Activated B cell treated with CpG ODN at 0.5 μM for 24 hours (primary cell): ENCODE measurements around the gene ZMYND8. TPM values are rescaled to one million over a fixed set of nuclear protein-coding genes. Genes with fewer than 3 reads are reported as not detected.

Source experiments
- ATAC-seq: fragments of 200-7000 bp; cut with Tn5 transposase; one replicate; pipeline ENCODE4 v1.10.0; 2021; ENCODE audit warnings: low read depth, mild to moderate bottlenecking, moderate library complexity
- CTCF ChIA-PET: fragments of 350-600 bp; sonication (Branson Sonifier 250); formaldehyde crosslinking; loops from one replicate; lab custom pipeline; 2021; ENCODE audit warnings: antibody characterized with exemption; lab: Charles Lee
- POLR2A ChIA-PET: fragments of 350-600 bp; sonication (Branson Sonifier 250); formaldehyde crosslinking; loops from one replicate; lab custom pipeline; 2021; ENCODE audit warnings: antibody characterized with exemption; lab: Charles Lee
- DNase-seq: peaks from one replicate; pipeline ENCODE4 v3.0.0; 2022
- H3K27ac Mint-ChIP-seq: one replicate; pipeline ENCODE4 v1.8.0; 2020; ENCODE audit warnings: mixed read lengths
- H3K27me3 Mint-ChIP-seq: one replicate; pipeline ENCODE4 v1.8.0; 2021; ENCODE audit warnings: mixed read lengths
- H3K36me3 Mint-ChIP-seq: one replicate; pipeline ENCODE4 v1.8.0; 2021; ENCODE audit warnings: low read depth, mixed read lengths
- H3K4me1 Mint-ChIP-seq: one replicate; pipeline ENCODE4 v1.8.0; 2021; ENCODE audit warnings: mixed read lengths
- H3K4me3 Mint-ChIP-seq: one replicate; pipeline ENCODE4 v1.8.0; 2020; ENCODE audit warnings: mild to moderate bottlenecking, mixed read lengths
- H3K9me3 Mint-ChIP-seq: one replicate; pipeline ENCODE4 v1.8.0; 2020; ENCODE audit warnings: mixed read lengths
- intact Hi-C: fragments of 100-400 bp; cut with micrococcal nuclease; formaldehyde crosslinking; loops from one replicate; pipeline ENCODE4 v1.15.1; 2024
- total RNA-seq: library from RNA; stranded (reverse); gene quantifications from 2 replicates; pipeline ENCODE4 v1.2.3, GENCODE V29; 2022
- TF ChIP-seq, protein P1 (sequence below): fragments of 200-600 bp; IDR thresholded peaks from one replicate; pipeline ENCODE4 v1.8.0; 2022; ENCODE audit warnings: antibody characterized with exemption, mild to moderate bottlenecking

The ZMYND8 gene
- total RNA-seq, 1 donor from 2014 or later: 42.6 TPM

- ChIA-PET POLR2A (interaction anchor here (1.0 to 1.5 kb wide), 3 partner anchors 9 to 14 kb away, joined by 4 to 11 read pairs (median 4); partner anchors contain the start of gene ZMYND8), CTCF (interaction anchor here (3.4 to 5.8 kb wide), 2 partner anchors 38 to 72 kb away, joined by 10 to 40 read pairs; no protein-coding TSS in a partner anchor)
- H3K4me3 Mint-ChIP-seq: peak overlapping the region; percentile 59
- H3K36me3 Mint-ChIP-seq: peaks cover 39% of the 10 kb centered on the region
- H3K9me3 Mint-ChIP-seq: no peaks in the 10 kb centered on the region
- ATAC-seq (peak; percentile 53), DNase-seq (no peak)
- peaks cover 10% of the 10 kb centered on the region for H3K4me1 Mint-ChIP-seq
- intact Hi-C loops: no loop called here
- H3K27me3 Mint-ChIP-seq: no peaks in the 10 kb centered on the region
- TF ChIP-seq, protein P1, sequence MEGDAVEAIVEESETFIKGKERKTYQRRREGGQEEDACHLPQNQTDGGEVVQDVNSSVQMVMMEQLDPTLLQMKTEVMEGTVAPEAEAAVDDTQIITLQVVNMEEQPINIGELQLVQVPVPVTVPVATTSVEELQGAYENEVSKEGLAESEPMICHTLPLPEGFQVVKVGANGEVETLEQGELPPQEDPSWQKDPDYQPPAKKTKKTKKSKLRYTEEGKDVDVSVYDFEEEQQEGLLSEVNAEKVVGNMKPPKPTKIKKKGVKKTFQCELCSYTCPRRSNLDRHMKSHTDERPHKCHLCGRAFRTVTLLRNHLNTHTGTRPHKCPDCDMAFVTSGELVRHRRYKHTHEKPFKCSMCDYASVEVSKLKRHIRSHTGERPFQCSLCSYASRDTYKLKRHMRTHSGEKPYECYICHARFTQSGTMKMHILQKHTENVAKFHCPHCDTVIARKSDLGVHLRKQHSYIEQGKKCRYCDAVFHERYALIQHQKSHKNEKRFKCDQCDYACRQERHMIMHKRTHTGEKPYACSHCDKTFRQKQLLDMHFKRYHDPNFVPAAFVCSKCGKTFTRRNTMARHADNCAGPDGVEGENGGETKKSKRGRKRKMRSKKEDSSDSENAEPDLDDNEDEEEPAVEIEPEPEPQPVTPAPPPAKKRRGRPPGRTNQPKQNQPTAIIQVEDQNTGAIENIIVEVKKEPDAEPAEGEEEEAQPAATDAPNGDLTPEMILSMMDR: no peak
- H3K27ac Mint-ChIP-seq: no peak overlapping the region
Observed at GRCh38 chr20:47346172-47346571, 10.3 kb downstream of the ZMYND8 start.

DNA sequence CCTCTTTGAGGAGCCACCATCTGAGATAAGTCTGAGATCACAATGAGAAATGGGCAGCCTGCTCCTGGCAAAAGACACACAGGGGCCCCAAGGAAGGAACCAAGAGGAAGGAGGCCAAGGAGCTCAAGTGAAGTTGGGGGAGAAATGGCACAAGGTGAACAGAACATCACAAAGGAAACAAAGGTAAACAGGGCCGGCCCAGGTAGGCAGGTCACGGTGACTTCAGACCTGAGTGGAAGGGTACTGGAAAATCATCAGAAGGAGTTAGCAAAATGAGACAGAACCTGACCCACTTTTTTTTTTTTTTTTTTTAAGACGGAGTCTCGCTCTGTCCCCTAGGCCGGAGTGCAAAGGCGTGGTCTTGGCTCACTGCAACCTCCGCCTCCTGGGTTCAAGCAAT lies 11.3 kb downstream of the ZMYND8 start:
- H3K27me3 Mint-ChIP-seq: no peaks in the 10 kb centered on the region
- TF ChIP-seq, protein P1: no peak
- CTCF ChIA-PET: interaction anchor here (5.8 kb wide), 1 partner anchor 39 kb away, joined by 40 read pairs; no protein-coding TSS in a partner anchor
- H3K36me3 Mint-ChIP-seq: peaks cover 42% of the 10 kb centered on the region
- no peak for DNase-seq
- peak overlapping the region; percentile 50 for H3K27ac Mint-ChIP-seq
- peaks cover 10% of the 10 kb centered on the region for H3K4me1 Mint-ChIP-seq
- ATAC-seq: no peak
- intact Hi-C loops: no loop called here
- H3K4me3 Mint-ChIP-seq: no peak overlapping the region
- POLR2A ChIA-PET: interaction anchor here (0.7 kb wide), 1 partner anchor 9 kb away, joined by 5 read pairs; no protein-coding TSS in a partner anchor
- H3K9me3 Mint-ChIP-seq: no peaks in the 10 kb centered on the region

GRCh38 chr20:47343007-47343472 lies 13.5 kb downstream of the ZMYND8 start:
- H3K4me3 Mint-ChIP-seq: no peak overlapping the region
- H3K9me3 Mint-ChIP-seq: no peaks in the 10 kb centered on the region
- H3K27ac Mint-ChIP-seq: no peak overlapping the region
- H3K27me3 Mint-ChIP-seq: no peaks in the 10 kb centered on the region
- intact Hi-C loops: no loop called here
- H3K4me1 Mint-ChIP-seq: peaks cover 12% of the 10 kb centered on the region
- DNase-seq (no peak), ATAC-seq (no peak)
- ChIA-PET POLR2A (interaction anchor here (1.5 kb wide), 1 partner anchor 19 kb away, joined by 6 read pairs; no protein-coding TSS in a partner anchor), CTCF (interaction anchor here (1.2 to 1.8 kb wide), 2 partner anchors 18 to 41 kb away, joined by 3 to 5 read pairs; no protein-coding TSS in a partner anchor)
- peaks cover 57% of the 10 kb centered on the region for H3K36me3 Mint-ChIP-seq
- TF ChIP-seq, protein P1: no peak

- ChIA-PET CTCF (interaction anchor here (1.0 kb wide), 1 partner anchor 12 kb away, joined by 3 read pairs; no protein-coding TSS in a partner anchor), POLR2A (interaction anchor here (1.0 to 1.2 kb wide), 3 partner anchors 12 to 22 kb away, joined by 3 to 4 read pairs (median 4); partner anchors contain the start of gene ZMYND8)
- ATAC-seq: no peak
- Mint-ChIP-seq H3K27ac (no peak overlapping the region), H3K27me3 (no peaks in the 10 kb centered on the region), H3K36me3 (peaks cover 55% of the 10 kb centered on the region), H3K9me3 (no peaks in the 10 kb centered on the region), H3K4me1 (peaks cover 34% of the 10 kb centered on the region), H3K4me3 (no peak overlapping the region)
- TF ChIP-seq, protein P1: no peak
- DNase-seq: no peak
- intact Hi-C loops: loop anchor here (5.0 kb wide), 1 partner anchor 34 kb away; no protein-coding TSS in a partner anchor
Observed at GRCh38 chr20:47338131-47338628, 18.3 kb downstream of the ZMYND8 start.

- Mint-ChIP-seq H3K9me3 (no peaks in the 10 kb centered on the region), H3K36me3 (peaks cover 57% of the 10 kb centered on the region), H3K4me1 (peaks cover 37% of the 10 kb centered on the region), H3K4me3 (no peak overlapping the region), H3K27ac (no peak overlapping the region), H3K27me3 (no peaks in the 10 kb centered on the region)
- intact Hi-C loops: loop anchor here (5.0 kb wide), 1 partner anchor 35 kb away; no protein-coding TSS in a partner anchor
- ChIA-PET POLR2A (no interaction called here), CTCF (no interaction called here)
- ATAC-seq (no peak), DNase-seq (no peak)
- TF ChIP-seq, protein P1: no peak
Observed at GRCh38 chr20:47337413-47337812, 19.1 kb downstream of the ZMYND8 start.
